Measurements from ENCODE around the gene MORF4L1. TPM values are rescaled to one million over a fixed set of nuclear protein-coding genes. Genes with fewer than 3 reads are reported as not detected.
"Not testable (repeated sequence)": the region's sequence is repeated elsewhere in the genome, so short reads cannot be mapped to it uniquely, and the experiment has no call there.

Gene MORF4L1
- total RNA-seq, 2 experiments from 2014 or later = 225 to 274 TPM

GRCh38 chr15:78841891-78842290, 30.8 kb upstream of the MORF4L1 start:
- ChIA-PET CTCF (interaction anchor here (1.2 kb wide), 1 partner anchor 9 kb away, joined by 3 read pairs; no protein-coding TSS in a partner anchor), POLR2A (no interaction called here)
- H3K4me1 Mint-ChIP-seq = no peaks in the 10 kb centered on the region
- H3K4me3 Mint-ChIP-seq = no peak overlapping the region
- H3K9me3 Mint-ChIP-seq = no peaks in the 10 kb centered on the region
- DNase-seq = no peak
- no peaks in the 10 kb centered on the region for H3K36me3 Mint-ChIP-seq (ENCODE audit: low read depth)
- H3K27ac Mint-ChIP-seq = no peak overlapping the region
- H3K27me3 Mint-ChIP-seq = no peaks in the 10 kb centered on the region

GRCh38 chr15:78842519-78842918, 30.2 kb upstream of the MORF4L1 start:
- H3K4me3 Mint-ChIP-seq = no peak overlapping the region
- no peaks in the 10 kb centered on the region for H3K4me1 Mint-ChIP-seq
- H3K27me3 Mint-ChIP-seq = no peaks in the 10 kb centered on the region
- ChIA-PET POLR2A (no interaction called here), CTCF (interaction anchor here (0.6 kb wide), 1 partner anchor 442 kb away, joined by 6 read pairs; no protein-coding TSS in a partner anchor)
- no peaks in the 10 kb centered on the region for H3K36me3 Mint-ChIP-seq (ENCODE audit: low read depth)
- H3K27ac Mint-ChIP-seq = no peak overlapping the region
- H3K9me3 Mint-ChIP-seq = no peaks in the 10 kb centered on the region
- DNase-seq = no peak

- H3K9me3 Mint-ChIP-seq; POLR2A ChIA-PET; H3K27me3 Mint-ChIP-seq; H3K4me1 Mint-ChIP-seq; DNase-seq; H3K27ac Mint-ChIP-seq; H3K4me3 Mint-ChIP-seq; H3K36me3 Mint-ChIP-seq (ENCODE audit: low read depth): not testable (repeated sequence)
- CTCF ChIA-PET = interaction anchor here (0.6 kb wide), 1 partner anchor 157 kb away, joined by 3 read pairs; no protein-coding TSS in a partner anchor
Measured at GRCh38 chr15:78846906-78847305, 25.8 kb upstream of the MORF4L1 start.

- H3K4me3 Mint-ChIP-seq; DNase-seq; POLR2A ChIA-PET; H3K9me3 Mint-ChIP-seq; H3K4me1 Mint-ChIP-seq; H3K27ac Mint-ChIP-seq; H3K27me3 Mint-ChIP-seq; H3K36me3 Mint-ChIP-seq (ENCODE audit: low read depth): not testable (repeated sequence)
- CTCF ChIA-PET = interaction anchor here (0.6 kb wide), 1 partner anchor 157 kb away, joined by 3 read pairs; no protein-coding TSS in a partner anchor
Measured at GRCh38 chr15:78847387-78847906, 25.2 kb upstream of the MORF4L1 start.

GRCh38 chr15:78850352-78850751, 22.3 kb upstream of the MORF4L1 start:
- H3K27me3 Mint-ChIP-seq = peaks cover 2% of the 10 kb centered on the region
- H3K4me3 Mint-ChIP-seq = no peak overlapping the region
- no peak for DNase-seq
- H3K36me3 Mint-ChIP-seq (ENCODE audit: low read depth) = no peaks in the 10 kb centered on the region
- POLR2A ChIA-PET = no interaction called here
- H3K4me1 Mint-ChIP-seq = no peaks in the 10 kb centered on the region
- H3K9me3 Mint-ChIP-seq = no peaks in the 10 kb centered on the region
- H3K27ac Mint-ChIP-seq = no peak overlapping the region
- CTCF ChIA-PET = no interaction called here

- no peak for DNase-seq
- CTCF ChIA-PET = interaction anchor here (0.8 kb wide), 1 partner anchor 9 kb away, joined by 3 read pairs; no protein-coding TSS in a partner anchor
- no peaks in the 10 kb centered on the region for H3K36me3 Mint-ChIP-seq (ENCODE audit: low read depth)
- H3K4me1 Mint-ChIP-seq = no peaks in the 10 kb centered on the region
- H3K9me3 Mint-ChIP-seq = no peaks in the 10 kb centered on the region
- H3K4me3 Mint-ChIP-seq = no peak overlapping the region
- POLR2A ChIA-PET = no interaction called here
- H3K27ac Mint-ChIP-seq = no peak overlapping the region
- H3K27me3 Mint-ChIP-seq = peaks cover 2% of the 10 kb centered on the region
Measured at GRCh38 chr15:78850941-78851755, 21.5 kb upstream of the MORF4L1 start.

GRCh38 chr15:78853500-78853899, 19.2 kb upstream of the MORF4L1 start:
- CTCF ChIA-PET = no interaction called here

GRCh38 chr15:78854833-78855372, 17.8 kb upstream of the MORF4L1 start:
- Mint-ChIP-seq H3K36me3 (ENCODE audit: low read depth) (no peaks in the 10 kb centered on the region), H3K4me3 (no peak overlapping the region), H3K4me1 (peaks cover 1% of the 10 kb centered on the region), H3K9me3 (no peaks in the 10 kb centered on the region), H3K27ac (no peak overlapping the region), H3K27me3 (peaks cover 2% of the 10 kb centered on the region)
- CTCF ChIA-PET = no interaction called here
- DNase-seq = no peak
- POLR2A ChIA-PET = no interaction called here

More at GRCh38 chr15:78853500-78853899, 19.2 kb upstream of the MORF4L1 start:
- peaks cover 2% of the 10 kb centered on the region for H3K27me3 Mint-ChIP-seq
- POLR2A ChIA-PET = no interaction called here
- no peak overlapping the region for H3K4me3 Mint-ChIP-seq
- DNase-seq = no peak
- H3K4me1 Mint-ChIP-seq = no peaks in the 10 kb centered on the region
- no peaks in the 10 kb centered on the region for H3K36me3 Mint-ChIP-seq (ENCODE audit: low read depth)
- no peak overlapping the region for H3K27ac Mint-ChIP-seq
- H3K9me3 Mint-ChIP-seq = no peaks in the 10 kb centered on the region

- Mint-ChIP-seq H3K9me3 (no peaks in the 10 kb centered on the region), H3K36me3 (ENCODE audit: low read depth) (no peaks in the 10 kb centered on the region), H3K4me1 (peaks cover 7% of the 10 kb centered on the region), H3K27me3 (peaks cover 2% of the 10 kb centered on the region), H3K4me3 (no peak overlapping the region), H3K27ac (no peak overlapping the region)
- ChIA-PET CTCF (interaction anchor here (0.8 kb wide), 1 partner anchor 61 kb away, joined by 3 read pairs; no protein-coding TSS in a partner anchor), POLR2A (interaction anchor here (0.7 kb wide), 1 partner anchor 766 kb away, joined by 5 read pairs; no protein-coding TSS in a partner anchor)
- no peak for DNase-seq
Measured at GRCh38 chr15:78855746-78856145, 16.9 kb upstream of the MORF4L1 start.

GRCh38 chr15:78859971-78860719, 12.5 kb upstream of the MORF4L1 start:
- Mint-ChIP-seq H3K27me3 (no peaks in the 10 kb centered on the region), H3K36me3 (ENCODE audit: low read depth) (no peaks in the 10 kb centered on the region), H3K9me3 (no peaks in the 10 kb centered on the region), H3K4me1 (peaks cover 7% of the 10 kb centered on the region), H3K4me3 (peak overlapping the region; percentile 76), H3K27ac (peak overlapping the region; percentile 79)
- CTCF ChIA-PET = interaction anchor here (0.7 to 2.0 kb wide), 10 partner anchors 9 to 937 kb away, joined by 3 to 5 read pairs (median 3); partner anchors contain the start of gene MORF4L1
- POLR2A ChIA-PET = interaction anchor here (0.6 kb wide), 1 partner anchor 1933 kb away, joined by 3 read pairs; no protein-coding TSS in a partner anchor
- peak; percentile 74 for DNase-seq

- H3K4me3 Mint-ChIP-seq; DNase-seq; H3K4me1 Mint-ChIP-seq; H3K9me3 Mint-ChIP-seq; H3K36me3 Mint-ChIP-seq (ENCODE audit: low read depth); CTCF ChIA-PET; POLR2A ChIA-PET; H3K27me3 Mint-ChIP-seq; H3K27ac Mint-ChIP-seq: not testable (repeated sequence)
Measured at GRCh38 chr15:78865585-78865984, 7.1 kb upstream of the MORF4L1 start.

GRCh38 chr15:78866031-78866430, 6.7 kb upstream of the MORF4L1 start:
- H3K27me3 Mint-ChIP-seq; H3K27ac Mint-ChIP-seq; H3K4me3 Mint-ChIP-seq; H3K4me1 Mint-ChIP-seq; CTCF ChIA-PET; H3K36me3 Mint-ChIP-seq (ENCODE audit: low read depth); H3K9me3 Mint-ChIP-seq; POLR2A ChIA-PET; DNase-seq: not testable (repeated sequence)

- POLR2A ChIA-PET = no interaction called here
- Mint-ChIP-seq H3K27me3 (no peaks in the 10 kb centered on the region), H3K4me3 (no peak overlapping the region), H3K27ac (no peak overlapping the region), H3K4me1 (peaks cover 9% of the 10 kb centered on the region), H3K36me3 (ENCODE audit: low read depth) (no peaks in the 10 kb centered on the region), H3K9me3 (no peaks in the 10 kb centered on the region)
- no peak for DNase-seq
- CTCF ChIA-PET = no interaction called here
Measured at GRCh38 chr15:78866803-78867202, 5.9 kb upstream of the MORF4L1 start.
